Measurements from ENCODE around the gene PTPN3.

PTPN3 gene

GRCh38 chr9:109355564-109356297 is 142.4 kb downstream of the PTPN3 start:
- CTCF ChIA-PET: no interaction called here
- no peak for DNase-seq (ENCODE audit: low spot score)
- no peak for TF ChIP-seq CTCF (conservative IDR thresholded peaks at IDR 0.05; ENCODE audit: low read depth)
- no peak overlapping the region for H3K27ac ChIP-seq
- POLR2A ChIA-PET (ENCODE audit: low non-redundant PET): no interaction called here

- DNase-seq (ENCODE audit: low spot score): no peak
- ChIA-PET CTCF (interaction anchor here (0.9 kb wide), 1 partner anchor 9 kb away, joined by 4 read pairs; no protein-coding TSS in a partner anchor), POLR2A (ENCODE audit: low non-redundant PET) (no interaction called here)
- H3K27ac ChIP-seq: no peak overlapping the region
- TF ChIP-seq CTCF (conservative IDR thresholded peaks at IDR 0.05; ENCODE audit: low read depth): no peak
Observed at GRCh38 chr9:109354190-109354589, 143.9 kb downstream of the PTPN3 start.

GRCh38 chr9:109351032-109351431 is 147.1 kb downstream of the PTPN3 start:
- no peak for DNase-seq (ENCODE audit: low spot score)
- CTCF ChIA-PET: no interaction called here
- no peak overlapping the region for H3K27ac ChIP-seq
- POLR2A ChIA-PET (ENCODE audit: low non-redundant PET): no interaction called here
- TF ChIP-seq CTCF (conservative IDR thresholded peaks at IDR 0.05; ENCODE audit: low read depth): no peak

GRCh38 chr9:109349421-109349846 is 148.7 kb downstream of the PTPN3 start:
- DNase-seq (ENCODE audit: low spot score): peak; percentile 57
- no peak for TF ChIP-seq CTCF (conservative IDR thresholded peaks at IDR 0.05; ENCODE audit: low read depth)
- no peak overlapping the region for H3K27ac ChIP-seq
- POLR2A ChIA-PET (ENCODE audit: low non-redundant PET): interaction anchor here (0.6 kb wide), 1 partner anchor 95 kb away, joined by 3 read pairs; no protein-coding TSS in a partner anchor
- CTCF ChIA-PET: interaction anchor here (2.0 kb wide), 1 partner anchor 22 kb away, joined by 5 read pairs; no protein-coding TSS in a partner anchor

- no peak for TF ChIP-seq CTCF (conservative IDR thresholded peaks at IDR 0.05; ENCODE audit: low read depth)
- DNase-seq (ENCODE audit: low spot score): no peak
- POLR2A ChIA-PET (ENCODE audit: low non-redundant PET): no interaction called here
- CTCF ChIA-PET: interaction anchor here (0.5 to 0.8 kb wide), 3 partner anchors 12 to 427 kb away, joined by 3 to 4 read pairs (median 4); no protein-coding TSS in a partner anchor
- no peak overlapping the region for H3K27ac ChIP-seq
Observed at GRCh38 chr9:109346904-109347303, 151.2 kb downstream of the PTPN3 start.

GRCh38 chr9:109344866-109345265 is 153.2 kb downstream of the PTPN3 start:
- ChIA-PET POLR2A (ENCODE audit: low non-redundant PET) (interaction anchor here (1.1 to 1.3 kb wide), 2 partner anchors 14 to 26 kb away, joined by 3 to 5 read pairs; no protein-coding TSS in a partner anchor), CTCF (interaction anchor here (0.6 to 2.0 kb wide), 10 partner anchors 8 to 67 kb away, joined by 3 to 17 read pairs (median 6); no protein-coding TSS in a partner anchor)
- no peak for TF ChIP-seq CTCF (conservative IDR thresholded peaks at IDR 0.05; ENCODE audit: low read depth)
- no peak for DNase-seq (ENCODE audit: low spot score)
- peak overlapping the region; percentile 78 for H3K27ac ChIP-seq

Data from RWPE1 (cell line).